ENCODE results near the gene TSPYL2.

TSPYL2 gene

GRCh38 chrX:53122013-53122412 lies 39.8 kb downstream of the TSPYL2 start:
- H3K27me3 ChIP-seq (replicated peaks; ENCODE audit: control insufficient read depth, insufficient read depth, low read length, poor library complexity, severe bottlenecking): no peaks in the 10 kb centered on the region
- no peaks in the 10 kb centered on the region for H3K36me3 ChIP-seq (ENCODE audit: control insufficient read depth, insufficient read depth, low read length)
- DNase-seq: no peak
- no peak overlapping the region for H3K4me3 ChIP-seq (ENCODE audit: insufficient read depth, low read depth, low read length, poor library complexity, severe bottlenecking)
- no peak overlapping the region for H3K27ac ChIP-seq (ENCODE audit: insufficient read depth, low read length, poor library complexity, severe bottlenecking)
- H3K4me1 ChIP-seq (ENCODE audit: control insufficient read depth, insufficient read depth, low read length, poor library complexity, severe bottlenecking): no peaks in the 10 kb centered on the region
- no peaks in the 10 kb centered on the region for H3K9me3 ChIP-seq (ENCODE audit: control insufficient read depth, low read length)

DNA sequence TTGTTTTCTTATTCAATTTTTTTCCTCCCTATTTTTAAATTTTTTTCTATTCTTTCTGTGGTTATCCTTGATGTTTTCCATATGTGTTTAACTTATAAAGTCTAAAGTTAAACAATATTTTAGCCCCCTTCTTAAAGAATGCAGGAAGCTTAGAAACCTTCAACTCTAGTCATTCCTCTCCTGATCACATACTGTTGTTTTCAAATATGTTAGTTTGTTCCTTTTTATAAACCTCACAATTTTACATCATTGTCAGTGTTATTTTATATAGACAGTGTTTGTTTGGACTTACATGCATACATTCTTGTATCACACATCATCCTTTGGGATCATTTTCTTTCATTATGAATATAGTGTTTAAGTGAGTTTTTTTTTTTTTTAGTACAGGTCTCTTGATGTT lies 43.3 kb downstream of the TSPYL2 start:
- H3K9me3 ChIP-seq (ENCODE audit: control insufficient read depth, low read length): no peaks in the 10 kb centered on the region
- no peaks in the 10 kb centered on the region for H3K36me3 ChIP-seq (ENCODE audit: control insufficient read depth, insufficient read depth, low read length)
- no peaks in the 10 kb centered on the region for H3K27me3 ChIP-seq (replicated peaks; ENCODE audit: control insufficient read depth, insufficient read depth, low read length, poor library complexity, severe bottlenecking)
- H3K4me3 ChIP-seq (ENCODE audit: insufficient read depth, low read depth, low read length, poor library complexity, severe bottlenecking): no peak overlapping the region
- no peak for DNase-seq
- no peak overlapping the region for H3K27ac ChIP-seq (ENCODE audit: insufficient read depth, low read length, poor library complexity, severe bottlenecking)
- no peaks in the 10 kb centered on the region for H3K4me1 ChIP-seq (ENCODE audit: control insufficient read depth, insufficient read depth, low read length, poor library complexity, severe bottlenecking)

- no peaks in the 10 kb centered on the region for H3K4me1 ChIP-seq (ENCODE audit: control insufficient read depth, insufficient read depth, low read length, poor library complexity, severe bottlenecking)
- H3K4me3 ChIP-seq (ENCODE audit: insufficient read depth, low read depth, low read length, poor library complexity, severe bottlenecking): no peak overlapping the region
- H3K27me3 ChIP-seq (replicated peaks; ENCODE audit: control insufficient read depth, insufficient read depth, low read length, poor library complexity, severe bottlenecking): no peaks in the 10 kb centered on the region
- no peak overlapping the region for H3K27ac ChIP-seq (ENCODE audit: insufficient read depth, low read length, poor library complexity, severe bottlenecking)
- H3K9me3 ChIP-seq (ENCODE audit: control insufficient read depth, low read length): no peaks in the 10 kb centered on the region
- no peaks in the 10 kb centered on the region for H3K36me3 ChIP-seq (ENCODE audit: control insufficient read depth, insufficient read depth, low read length)
- no peak for DNase-seq
Observed at GRCh38 chrX:53126377-53126776, 44.2 kb downstream of the TSPYL2 start.

GRCh38 chrX:53128097-53128749 lies 46.1 kb downstream of the TSPYL2 start:
- Histone ChIP-seq H3K27ac (ENCODE audit: insufficient read depth, low read length, poor library complexity, severe bottlenecking) (no peak overlapping the region), H3K4me3 (ENCODE audit: insufficient read depth, low read depth, low read length, poor library complexity, severe bottlenecking) (no peak overlapping the region), H3K27me3 (replicated peaks; ENCODE audit: control insufficient read depth, insufficient read depth, low read length, poor library complexity, severe bottlenecking) (no peaks in the 10 kb centered on the region)

GRCh38 chrX:53133400-53133799 lies 51.2 kb downstream of the TSPYL2 start:
- no peaks in the 10 kb centered on the region for H3K36me3 ChIP-seq (ENCODE audit: control insufficient read depth, insufficient read depth, low read length)
- no peaks in the 10 kb centered on the region for H3K27me3 ChIP-seq (replicated peaks; ENCODE audit: control insufficient read depth, insufficient read depth, low read length, poor library complexity, severe bottlenecking)
- no peak for DNase-seq
- no peak overlapping the region for H3K4me3 ChIP-seq (ENCODE audit: insufficient read depth, low read depth, low read length, poor library complexity, severe bottlenecking)
- H3K9me3 ChIP-seq (ENCODE audit: control insufficient read depth, low read length): no peaks in the 10 kb centered on the region
- H3K4me1 ChIP-seq (ENCODE audit: control insufficient read depth, insufficient read depth, low read length, poor library complexity, severe bottlenecking): no peaks in the 10 kb centered on the region
- H3K27ac ChIP-seq (ENCODE audit: insufficient read depth, low read length, poor library complexity, severe bottlenecking): no peak overlapping the region

More at GRCh38 chrX:53128097-53128749, 46.1 kb downstream of the TSPYL2 start:
- Histone ChIP-seq H3K4me1 (ENCODE audit: control insufficient read depth, insufficient read depth, low read length, poor library complexity, severe bottlenecking) (no peaks in the 10 kb centered on the region), H3K36me3 (ENCODE audit: control insufficient read depth, insufficient read depth, low read length) (no peaks in the 10 kb centered on the region), H3K9me3 (ENCODE audit: control insufficient read depth, low read length) (no peaks in the 10 kb centered on the region)
- DNase-seq: no peak

DNA sequence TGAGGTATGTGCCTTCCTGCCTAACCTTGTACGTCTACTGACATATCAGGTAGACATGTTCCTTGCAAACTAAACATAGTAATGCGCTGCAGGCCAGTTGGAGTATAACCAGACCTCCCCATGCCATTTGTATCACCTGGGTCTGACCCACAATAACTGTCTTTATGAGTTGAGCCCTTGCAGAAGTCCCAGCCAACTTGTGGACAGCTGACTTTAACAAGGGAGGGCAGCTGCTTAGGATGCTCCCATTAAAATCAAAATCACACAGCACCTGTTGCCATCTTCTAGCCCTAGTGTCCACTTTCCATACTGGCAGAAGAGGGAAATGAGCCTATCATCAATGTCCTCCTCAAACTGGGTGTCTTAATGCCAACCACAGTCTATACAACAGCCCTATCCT lies 53.4 kb downstream of the TSPYL2 start:
- no peak for DNase-seq
- no peaks in the 10 kb centered on the region for H3K27me3 ChIP-seq (replicated peaks; ENCODE audit: control insufficient read depth, insufficient read depth, low read length, poor library complexity, severe bottlenecking)
- no peaks in the 10 kb centered on the region for H3K9me3 ChIP-seq (ENCODE audit: control insufficient read depth, low read length)
- no peak overlapping the region for H3K27ac ChIP-seq (ENCODE audit: insufficient read depth, low read length, poor library complexity, severe bottlenecking)
- no peaks in the 10 kb centered on the region for H3K36me3 ChIP-seq (ENCODE audit: control insufficient read depth, insufficient read depth, low read length)
- no peak overlapping the region for H3K4me3 ChIP-seq (ENCODE audit: insufficient read depth, low read depth, low read length, poor library complexity, severe bottlenecking)
- H3K4me1 ChIP-seq (ENCODE audit: control insufficient read depth, insufficient read depth, low read length, poor library complexity, severe bottlenecking): no peaks in the 10 kb centered on the region
